Gastrocnemius medialis (tissue), 4 donors: Measurements from ENCODE around the gene MCFD2. TPM values are rescaled to one million over a fixed set of nuclear protein-coding genes. Genes with fewer than 3 reads are reported as not detected.

Experiments
- ATAC-seq, 2 donors: fragments of 150-250 bp; one replicate each; pipeline ENCODE4 v1.9.1; 2016
- DNase-seq, 2 donors: peaks; one replicate each; pipeline ENCODE4 v3.0.0-alpha.2; 2019
- H3K27ac ChIP-seq, 4 donors: fragments of 200-600 bp; sonication (generic); 1 replicate in 1 of 4; 2 replicates in 3 of 4; pipeline ENCODE4 v1.5.1; 2016 to 2018; ENCODE audit warnings: mild to moderate bottlenecking in 2 of 4, moderate library complexity in 1 of 4
- H3K27me3 ChIP-seq, 3 donors: fragments of 200-600 bp; sonication (generic) in 2 of 3; 1 replicate in 1 of 3; 2 replicates in 2 of 3; pipeline versions ENCODE4 v1.5.1 to v1.6.0; 2016 to 2019; ENCODE audit warnings: mild to moderate bottlenecking in 1 of 3, moderate library complexity in 1 of 3
- H3K36me3 ChIP-seq, 2 donors: fragments of 200-600 bp; sonication (generic) in 1 of 2; one replicate each; pipeline ENCODE4 v1.5.1; 2017 to 2018
- H3K4me1 ChIP-seq, 2 donors: fragments of 200-600 bp; sonication (generic) in 1 of 2; one replicate each; pipeline ENCODE4 v1.5.1; 2016 to 2017; ENCODE audit warnings: mild to moderate bottlenecking in 2 of 2
- H3K4me3 ChIP-seq, 4 donors: fragments of 200-600 bp; sonication (generic) in 3 of 4; 1 replicate in 1 of 4; 2 replicates in 3 of 4; pipeline ENCODE4 v1.5.1; 2016 to 2019; ENCODE audit warnings: mild to moderate bottlenecking in 2 of 4
- H3K9me3 ChIP-seq, 3 donors: fragments of 200-600 bp; sonication (generic) in 2 of 3; 1 replicate in 1 of 3; 2 replicates in 2 of 3; pipeline ENCODE4 v1.5.1; 2016 to 2019
- POLR2A ChIP-seq, 2 donors: fragments of 450-650 bp; IDR thresholded peaks; one replicate each; pipeline ENCODE4 v1.6.1; 2017; ENCODE audit warnings: antibody characterized with exemption in 2 of 2, mild to moderate bottlenecking in 2 of 2, moderate library complexity in 2 of 2
- in situ Hi-C, 4 donors: fragments of 200-750 bp; cut with MboI; loops; one replicate each; pipeline versions ENCODE4 v1.15.0 to v1.8.0; 2017; ENCODE audit warnings: low sequenced_read_pairs in 4 of 4
- intact Hi-C: fragments of 100-400 bp; cut with DNase I; formaldehyde crosslinking; loops from one replicate; pipeline ENCODE4 v1.15.1; 2023; ENCODE audit warnings: low total_unique reads
- total RNA-seq, 4 donors: library from RNA; depleted of rRNA; stranded (reverse); fragments of >200 nt; gene quantifications; one replicate each; pipeline versions ENCODE4 v1.1.0 to v1.2.3, GENCODE V29; 2016
- TF ChIP-seq, protein P1 (sequence below), 5 experiments: fragments of 450-650 bp in 3 of 5; fragments of 200-600 bp in 2 of 5; sonication (generic) in 2 of 5; IDR thresholded peaks in 4 of 5; conservative IDR thresholded peaks in 1 of 5; 1 replicate in 4 of 5; 2 replicates in 1 of 5; pipeline ENCODE4 v1.5.1; 2016 to 2019; ENCODE audit warnings: antibody characterized with exemption in 5 of 5, mild to moderate bottlenecking in 3 of 5, moderate library complexity in 3 of 5

The MCFD2 gene
- total RNA-seq, 4 donors from 2014 or later, result 87.9 to 182 (median 106) TPM

DNA sequence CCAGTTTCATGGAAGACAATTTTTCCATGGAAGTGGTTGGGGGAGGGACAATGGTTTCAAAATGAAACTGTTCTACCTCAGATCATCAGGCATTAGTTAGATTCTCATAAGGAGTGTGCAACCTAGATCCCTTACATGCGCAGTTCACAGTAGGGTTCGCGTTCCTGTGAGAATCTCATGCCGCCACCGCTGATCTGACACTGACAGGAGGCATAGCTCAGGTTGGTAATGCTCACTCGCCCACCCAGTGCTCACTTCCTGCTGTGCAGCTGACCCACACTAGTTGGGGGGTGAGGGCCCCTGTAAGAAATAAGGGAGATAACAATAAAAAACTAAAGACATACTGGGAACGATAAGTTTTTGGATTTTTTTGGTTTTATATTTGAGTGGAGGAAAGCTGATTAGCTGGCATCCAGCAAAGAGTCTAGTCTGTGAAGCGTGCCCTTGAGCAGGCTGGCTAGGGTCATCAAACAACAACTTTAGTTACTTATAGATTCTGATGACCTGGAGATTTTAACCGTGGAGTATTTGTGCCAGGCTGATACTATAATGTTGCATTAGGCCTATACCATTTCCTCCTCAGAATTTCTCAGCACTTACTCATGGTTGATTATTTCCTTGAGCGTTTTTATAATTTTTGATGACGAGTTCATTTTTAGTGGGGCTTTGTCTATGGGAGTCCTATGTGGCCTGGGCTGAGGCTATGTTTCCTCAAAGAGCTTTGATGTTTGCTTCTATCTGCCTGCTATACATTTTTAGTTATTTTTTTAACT is 6.3 kb upstream of the MCFD2 start:
- Histone ChIP-seq H3K27me3 (no peaks in the 10 kb centered on the region), H3K4me3 (no peak overlapping the region), H3K27ac (no peak overlapping the region), H3K4me1 (peaks cover 2 to 6% of the 10 kb centered on the region in 2 donors), H3K36me3 (no peaks in the 10 kb centered on the region), H3K9me3 (no peaks in the 10 kb centered on the region)
- ATAC-seq (no peak), DNase-seq (no peak)
- in situ Hi-C loops (no loop called here), intact Hi-C loops (no loop called here)
- TF ChIP-seq, protein P1, sequence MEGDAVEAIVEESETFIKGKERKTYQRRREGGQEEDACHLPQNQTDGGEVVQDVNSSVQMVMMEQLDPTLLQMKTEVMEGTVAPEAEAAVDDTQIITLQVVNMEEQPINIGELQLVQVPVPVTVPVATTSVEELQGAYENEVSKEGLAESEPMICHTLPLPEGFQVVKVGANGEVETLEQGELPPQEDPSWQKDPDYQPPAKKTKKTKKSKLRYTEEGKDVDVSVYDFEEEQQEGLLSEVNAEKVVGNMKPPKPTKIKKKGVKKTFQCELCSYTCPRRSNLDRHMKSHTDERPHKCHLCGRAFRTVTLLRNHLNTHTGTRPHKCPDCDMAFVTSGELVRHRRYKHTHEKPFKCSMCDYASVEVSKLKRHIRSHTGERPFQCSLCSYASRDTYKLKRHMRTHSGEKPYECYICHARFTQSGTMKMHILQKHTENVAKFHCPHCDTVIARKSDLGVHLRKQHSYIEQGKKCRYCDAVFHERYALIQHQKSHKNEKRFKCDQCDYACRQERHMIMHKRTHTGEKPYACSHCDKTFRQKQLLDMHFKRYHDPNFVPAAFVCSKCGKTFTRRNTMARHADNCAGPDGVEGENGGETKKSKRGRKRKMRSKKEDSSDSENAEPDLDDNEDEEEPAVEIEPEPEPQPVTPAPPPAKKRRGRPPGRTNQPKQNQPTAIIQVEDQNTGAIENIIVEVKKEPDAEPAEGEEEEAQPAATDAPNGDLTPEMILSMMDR (IDR thresholded peaks at IDR 0.05 in 4 of 5, conservative IDR thresholded peaks at IDR 0.05 in 1 of 5), result no peak
- TF ChIP-seq POLR2A (IDR thresholded peaks at IDR 0.05), result no peak

DNA sequence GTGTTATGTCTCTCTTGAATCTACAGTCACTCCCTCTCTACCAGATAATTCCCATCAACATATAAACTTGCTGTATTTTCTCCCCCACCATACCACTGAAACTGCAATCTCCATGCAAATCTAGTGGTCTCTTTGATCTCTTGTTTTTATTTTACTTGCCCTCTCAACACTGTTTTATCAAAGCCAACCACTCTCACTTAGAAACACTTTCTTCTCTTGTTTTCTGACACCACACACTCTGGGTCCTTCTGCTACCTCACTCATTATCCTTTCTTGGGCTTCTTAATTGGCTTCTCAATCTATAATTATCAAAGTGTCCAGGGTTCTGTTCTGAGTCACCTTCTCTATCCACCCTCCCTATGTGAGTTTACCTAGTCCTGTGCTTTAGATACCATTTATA is 2.0 kb upstream of the MCFD2 start:
- no peaks in the 10 kb centered on the region for H3K27me3 ChIP-seq
- TF ChIP-seq POLR2A (IDR thresholded peaks at IDR 0.05), result no peak
- TF ChIP-seq, protein P1 (IDR thresholded peaks at IDR 0.05 in 4 of 5, conservative IDR thresholded peaks at IDR 0.05 in 1 of 5), result no peak
- H3K4me1 ChIP-seq, result peaks cover 28 to 30% of the 10 kb centered on the region in 2 donors
- no peak for ATAC-seq
- DNase-seq, result no peak
- H3K27ac ChIP-seq, result no peak overlapping the region
- no peaks in the 10 kb centered on the region for H3K9me3 ChIP-seq
- in situ Hi-C loops (no loop called here), intact Hi-C loops (loop anchor here (2.0 to 10.0 kb wide), 2 partner anchors 355 to 387 kb away; no protein-coding TSS in a partner anchor)
- no peaks in the 10 kb centered on the region for H3K36me3 ChIP-seq
- H3K4me3 ChIP-seq, result no peak overlapping the region

DNA sequence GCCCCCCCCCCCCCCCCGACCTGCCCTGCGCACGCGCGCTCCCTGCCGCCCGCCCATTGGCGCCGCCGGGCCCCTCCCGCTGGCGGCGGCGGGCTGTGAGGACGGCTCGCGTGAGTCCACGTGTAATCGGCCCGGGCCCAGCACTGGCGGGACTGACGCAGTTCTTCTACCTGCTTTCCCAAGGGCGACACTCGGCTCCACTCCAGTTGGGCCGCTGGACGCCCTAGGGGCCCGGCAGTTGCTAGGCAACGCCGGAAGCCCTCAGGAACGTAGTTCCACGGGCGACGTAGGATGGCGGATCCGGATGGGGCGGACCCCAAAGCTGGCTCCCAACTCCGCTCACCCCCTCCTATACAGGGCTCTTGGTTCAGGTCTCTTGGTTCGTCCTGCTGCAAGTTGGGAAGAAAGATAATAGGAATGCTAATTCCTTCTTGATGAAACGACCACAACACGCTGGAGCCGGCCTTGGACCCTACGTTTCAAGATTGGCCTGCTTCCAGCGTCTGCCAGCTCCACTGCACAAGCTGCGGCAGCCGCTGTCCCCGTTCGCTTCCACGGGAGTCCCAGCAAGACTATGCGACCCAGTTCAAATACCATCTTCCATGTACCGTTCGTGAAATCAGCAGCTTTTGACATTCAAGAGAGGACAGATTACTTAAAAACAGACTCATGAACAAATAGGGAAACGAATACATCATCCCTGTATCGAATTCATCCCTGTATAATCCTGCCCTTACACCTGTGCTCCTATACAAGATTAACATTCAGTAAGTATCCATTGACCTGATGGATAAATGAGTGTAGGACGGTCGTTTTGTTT is 415 bp upstream of the MCFD2 start:
- intact Hi-C loops, result loop anchor here (2.0 to 10.0 kb wide), 3 partner anchors 357 to 619 kb away; partner anchors contain the start of gene EPAS1

DNA sequence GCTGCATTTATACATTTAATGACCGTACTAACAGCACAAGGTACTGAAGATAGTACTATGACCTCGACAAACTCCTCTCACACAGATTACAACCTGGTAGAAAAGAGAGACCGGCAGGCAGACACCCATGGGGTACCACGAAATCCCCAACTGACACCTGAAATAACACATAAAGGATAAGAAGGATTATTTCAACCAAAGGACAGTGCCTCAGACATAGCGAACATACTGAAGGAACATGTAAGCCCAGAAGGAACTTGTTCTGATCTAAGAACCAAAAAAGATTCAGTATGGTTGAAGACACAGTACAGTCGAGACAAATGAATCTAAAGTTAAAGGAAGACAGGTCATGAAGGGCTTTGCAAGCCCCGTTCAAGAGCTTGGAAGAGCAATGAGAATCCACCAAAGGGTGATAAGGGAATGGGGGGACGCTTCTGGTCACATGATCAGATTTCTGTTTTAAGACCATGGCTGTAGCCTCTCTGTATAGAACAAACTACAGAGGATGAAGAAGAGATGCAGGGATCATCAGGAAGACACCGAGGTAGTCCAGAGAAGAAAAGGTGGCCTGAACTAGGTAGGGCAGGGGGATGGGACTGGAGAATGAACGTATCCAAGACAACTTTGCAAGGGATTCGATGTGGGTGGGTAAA is 902 bp downstream of the MCFD2 start:
- Histone ChIP-seq H3K27ac (peak overlapping the region; percentile 96 to 100 (median 99)), H3K9me3 (no peaks in the 10 kb centered on the region), H3K36me3 (no peaks in the 10 kb centered on the region), H3K4me3 (peak overlapping the region; percentile 93 to 100 (median 96)), H3K4me1 (peaks cover 47 to 48% of the 10 kb centered on the region in 2 donors), H3K27me3 (no peaks in the 10 kb centered on the region)
- TF ChIP-seq, protein P1 (IDR thresholded peaks at IDR 0.05 in 4 of 5, conservative IDR thresholded peaks at IDR 0.05 in 1 of 5), result no peak
- no peak for TF ChIP-seq POLR2A (IDR thresholded peaks at IDR 0.05)
- in situ Hi-C loops (no loop called here), intact Hi-C loops (loop anchor here (2.0 to 10.0 kb wide), 3 partner anchors 138 to 618 kb away; partner anchors contain the start of gene EPAS1)
- ATAC-seq (no peak), DNase-seq (no peak)

More for the DNA sequence above, 415 bp upstream of the MCFD2 start:
- Histone ChIP-seq H3K4me1 (peaks cover 36% of the 10 kb centered on the region in 2 donors), H3K36me3 (no peaks in the 10 kb centered on the region), H3K27ac (peak overlapping the region; percentile 96 to 100 (median 99)), H3K4me3 (peak overlapping the region; percentile 93 to 100 (median 96)), H3K9me3 (no peaks in the 10 kb centered on the region), H3K27me3 (no peaks in the 10 kb centered on the region)
- ATAC-seq (peak; percentile 82 to 86), DNase-seq (peak; percentile 96 to 99)
- peak; percentile 47 to 69 for TF ChIP-seq POLR2A (IDR thresholded peaks at IDR 0.05)
- TF ChIP-seq, protein P1 (IDR thresholded peaks at IDR 0.05 in 4 of 5, conservative IDR thresholded peaks at IDR 0.05 in 1 of 5), result no peak
- in situ Hi-C loops, result no loop called here
